SU-DHL-6 (cell line): ENCODE data around the gene CLDN7.

Source experiments
- H2AFZ ChIP-seq: fragments of 200-600 bp; sonication (generic); 2 replicates; pipeline ENCODE4 v1.6.1; 2014; ENCODE audit warnings: low read depth, mild to moderate bottlenecking, moderate library complexity, mixed read lengths, antibody characterized with exemption, low read length; ENCODE audit not compliant: severe bottlenecking
- H3F3A ChIP-seq: fragments of 200-600 bp; shearing (Covaris generic); 2 replicates; pipeline ENCODE4 v1.6.0; 2016; ENCODE audit warnings: antibody characterized with exemption, mild to moderate bottlenecking; ENCODE audit not compliant: insufficient read depth
- H3K27ac ChIP-seq: fragments of 200-600 bp; sonication (generic); 2 replicates; pipeline ENCODE4 v1.5.1; 2016; ENCODE audit warnings: low read depth, mild to moderate bottlenecking, low read length, moderate library complexity, mixed read lengths
- H3K27me3 ChIP-seq: fragments of 200-600 bp; sonication (generic), shearing (Covaris generic); 2 replicates; pipeline ENCODE4 v1.6.0; 2014; ENCODE audit warnings: mild to moderate bottlenecking, low read length
- H3K36me3 ChIP-seq: fragments of 200-600 bp; sonication (generic); 2 replicates; pipeline ENCODE4 v1.6.1; 2014; ENCODE audit warnings: mild to moderate bottlenecking, low read length, mixed read lengths
- H3K4me2 ChIP-seq: fragments of 300-600, 200-600 bp; shearing (Covaris generic), sonication (generic); 2 replicates; pipeline ENCODE4 v1.6.0; 2014; ENCODE audit warnings: low read length, low read depth, mild to moderate bottlenecking; ENCODE audit not compliant: poor library complexity, severe bottlenecking
- H3K4me3 ChIP-seq: fragments of 200-600 bp; sonication (generic); 2 replicates; pipeline ENCODE4 v1.5.1; 2014; ENCODE audit warnings: antibody characterized with exemption, low read length, mild to moderate bottlenecking, mixed read lengths; ENCODE audit not compliant: insufficient read depth, poor library complexity, severe bottlenecking
- H3K79me2 ChIP-seq: fragments of 200-600 bp; sonication (generic); 2 replicates; pipeline ENCODE4 v1.6.1; 2014; ENCODE audit warnings: mild to moderate bottlenecking, low read length, moderate library complexity; ENCODE audit not compliant: insufficient read depth
- H3K9ac ChIP-seq: fragments of 200-600 bp; sonication (generic); 2 replicates; pipeline ENCODE4 v1.7.0; 2014; ENCODE audit warnings: mild to moderate bottlenecking, low read length
- H3K9me2 ChIP-seq: fragments of 200-600 bp; sonication (generic); replicated peaks from 2 replicates; pipeline ENCODE4 v1.6.1; 2014; ENCODE audit warnings: low read length; ENCODE audit not compliant: insufficient read depth
- H3K9me3 ChIP-seq: fragments of 200-600 bp; sonication (generic); 2 replicates; pipeline ENCODE4 v1.6.1; 2014; ENCODE audit warnings: low read length, mixed read lengths; ENCODE audit not compliant: insufficient read depth
- H4K20me1 ChIP-seq: fragments of 200-600 bp; sonication (generic); 2 replicates; pipeline ENCODE4 v1.6.1; 2014; ENCODE audit warnings: low read depth, mild to moderate bottlenecking, antibody characterized with exemption, low read length, moderate library complexity, mixed read lengths
- EZH2phosphoT487 ChIP-seq: fragments of 200-600 bp; sonication (generic), shearing (Covaris generic); conservative IDR thresholded peaks from 2 replicates; pipeline ENCODE4 v1.6.1; 2018; ENCODE audit warnings: mild to moderate bottlenecking, antibody characterized with exemption, low read length, moderate library complexity, mixed read lengths
- TF ChIP-seq, protein P1 (sequence below): fragments of 200-600 bp; sonication (generic); IDR thresholded peaks from one replicate; pipeline ENCODE4 v1.5.1; 2017; ENCODE audit warnings: antibody characterized with exemption, mild to moderate bottlenecking, low read length, moderate library complexity; ENCODE audit not compliant: insufficient read depth, poor library complexity, severe bottlenecking

CLDN7 gene

DNA sequence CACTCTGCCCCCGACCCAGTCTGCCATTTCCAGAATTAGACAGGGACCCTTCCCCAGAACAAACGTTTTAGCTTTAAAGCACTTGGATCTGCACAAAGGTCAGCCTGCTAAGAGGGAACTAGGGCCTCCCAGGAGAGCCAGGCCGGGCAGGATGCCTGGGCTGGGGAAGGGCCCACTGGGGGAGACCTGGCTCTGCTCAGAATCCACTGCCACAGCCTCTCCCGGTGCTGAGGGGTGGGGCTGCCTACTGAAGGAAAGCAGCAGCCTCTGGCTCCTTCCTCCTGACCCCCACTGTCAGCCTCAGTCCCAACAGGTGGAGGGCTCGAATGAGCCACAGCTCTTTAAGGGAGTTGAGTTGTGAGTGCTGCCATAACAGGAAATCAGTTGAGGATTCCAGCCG lies 30.5 kb upstream of the CLDN7 start:
- TF ChIP-seq, protein P1, sequence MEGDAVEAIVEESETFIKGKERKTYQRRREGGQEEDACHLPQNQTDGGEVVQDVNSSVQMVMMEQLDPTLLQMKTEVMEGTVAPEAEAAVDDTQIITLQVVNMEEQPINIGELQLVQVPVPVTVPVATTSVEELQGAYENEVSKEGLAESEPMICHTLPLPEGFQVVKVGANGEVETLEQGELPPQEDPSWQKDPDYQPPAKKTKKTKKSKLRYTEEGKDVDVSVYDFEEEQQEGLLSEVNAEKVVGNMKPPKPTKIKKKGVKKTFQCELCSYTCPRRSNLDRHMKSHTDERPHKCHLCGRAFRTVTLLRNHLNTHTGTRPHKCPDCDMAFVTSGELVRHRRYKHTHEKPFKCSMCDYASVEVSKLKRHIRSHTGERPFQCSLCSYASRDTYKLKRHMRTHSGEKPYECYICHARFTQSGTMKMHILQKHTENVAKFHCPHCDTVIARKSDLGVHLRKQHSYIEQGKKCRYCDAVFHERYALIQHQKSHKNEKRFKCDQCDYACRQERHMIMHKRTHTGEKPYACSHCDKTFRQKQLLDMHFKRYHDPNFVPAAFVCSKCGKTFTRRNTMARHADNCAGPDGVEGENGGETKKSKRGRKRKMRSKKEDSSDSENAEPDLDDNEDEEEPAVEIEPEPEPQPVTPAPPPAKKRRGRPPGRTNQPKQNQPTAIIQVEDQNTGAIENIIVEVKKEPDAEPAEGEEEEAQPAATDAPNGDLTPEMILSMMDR = no peak
- TF ChIP-seq EZH2phosphoT487 = no peak
- no peak overlapping the region for H3K27ac ChIP-seq
- no peaks in the 10 kb centered on the region for H3K27me3 ChIP-seq
- no peak overlapping the region for H3K4me2 ChIP-seq
- H3K79me2 ChIP-seq = no peaks in the 10 kb centered on the region
- no peak overlapping the region for H2AFZ ChIP-seq
- no peaks in the 10 kb centered on the region for H4K20me1 ChIP-seq
- H3K36me3 ChIP-seq = no peaks in the 10 kb centered on the region
- no peaks in the 10 kb centered on the region for H3K9me2 ChIP-seq
- no peaks in the 10 kb centered on the region for H3F3A ChIP-seq
- H3K9ac ChIP-seq = no peak overlapping the region
- H3K4me3 ChIP-seq = no peak overlapping the region
- H3K9me3 ChIP-seq = no peaks in the 10 kb centered on the region

DNA sequence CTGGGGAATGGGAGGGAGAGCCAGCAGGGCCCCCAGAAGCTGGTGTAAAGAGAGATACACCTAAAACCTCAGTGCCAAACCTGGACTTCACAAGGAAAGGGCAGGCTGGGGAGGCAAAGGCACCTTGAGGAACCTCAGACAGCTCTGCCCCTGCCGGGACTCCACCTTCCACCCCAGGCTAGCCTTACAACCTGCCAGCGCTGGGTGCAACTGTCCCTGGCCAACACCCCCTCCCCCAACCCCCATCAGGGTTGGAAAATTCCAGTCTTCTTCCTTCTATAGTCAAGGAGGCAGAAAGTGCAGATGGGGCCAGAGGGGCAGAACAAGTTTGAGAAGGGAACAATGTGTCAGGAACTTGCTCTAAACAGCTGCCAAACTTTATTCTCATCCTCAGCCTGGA lies 29.9 kb upstream of the CLDN7 start:
- H4K20me1 ChIP-seq = no peaks in the 10 kb centered on the region
- H2AFZ ChIP-seq = no peak overlapping the region
- H3K9me3 ChIP-seq = no peaks in the 10 kb centered on the region
- TF ChIP-seq, protein P1 = no peak
- no peak for TF ChIP-seq EZH2phosphoT487
- H3K9me2 ChIP-seq = no peaks in the 10 kb centered on the region
- H3K27ac ChIP-seq = no peak overlapping the region
- H3K27me3 ChIP-seq = no peaks in the 10 kb centered on the region
- no peaks in the 10 kb centered on the region for H3K36me3 ChIP-seq
- no peak overlapping the region for H3K4me3 ChIP-seq
- no peak overlapping the region for H3K9ac ChIP-seq
- H3K79me2 ChIP-seq = no peaks in the 10 kb centered on the region
- no peak overlapping the region for H3K4me2 ChIP-seq
- H3F3A ChIP-seq = no peaks in the 10 kb centered on the region

DNA sequence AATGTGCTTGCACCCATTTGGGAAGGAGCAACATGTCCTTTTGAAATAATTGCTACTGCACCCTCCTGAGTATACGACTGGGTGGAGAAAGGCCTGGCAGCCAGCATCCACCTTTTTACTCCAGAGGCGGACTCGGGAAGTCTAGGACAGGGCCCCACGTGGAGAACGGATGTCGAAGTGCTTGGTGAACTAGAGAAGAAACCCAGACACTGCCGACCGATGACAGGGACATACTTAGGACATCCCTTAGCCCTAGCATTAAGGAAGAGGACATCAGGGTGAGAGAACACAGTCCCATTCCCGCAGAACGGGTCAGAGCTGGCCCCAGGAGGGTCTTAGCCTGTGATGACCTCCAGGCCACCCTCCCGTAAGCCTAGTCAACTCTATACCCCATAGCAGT lies 28.4 kb upstream of the CLDN7 start:
- Histone ChIP-seq H2AFZ (no peak overlapping the region), H3K9me3 (no peaks in the 10 kb centered on the region), H3K9ac (no peak overlapping the region), H3K9me2 (no peaks in the 10 kb centered on the region), H3K4me3 (no peak overlapping the region), H4K20me1 (no peaks in the 10 kb centered on the region), H3K27me3 (no peaks in the 10 kb centered on the region), H3K36me3 (no peaks in the 10 kb centered on the region), H3K4me2 (no peak overlapping the region), H3K27ac (no peak overlapping the region), H3F3A (no peaks in the 10 kb centered on the region), H3K79me2 (no peaks in the 10 kb centered on the region)
- TF ChIP-seq, protein P1 = no peak
- no peak for TF ChIP-seq EZH2phosphoT487
